Measurements from ENCODE around the gene DDX1. TPM values are rescaled to one million over a fixed set of nuclear protein-coding genes. Genes with fewer than 3 reads are reported as not detected.

Gene DDX1
- total RNA-seq, 1 experiment from 2014 or later = 106 TPM

- H3K27ac Mint-ChIP-seq (ENCODE audit: unreplicated experiment) = no peak overlapping the region
- H3K4me1 Mint-ChIP-seq (ENCODE audit: low read depth, unreplicated experiment) = no peaks in the 10 kb centered on the region
- no peaks in the 10 kb centered on the region for H3K9me3 Mint-ChIP-seq (ENCODE audit: low read depth, unreplicated experiment)
- intact Hi-C loops (cut with micrococcal nuclease; ENCODE audit: unreplicated experiment) = no loop called here
- BruUV-seq (replicated peaks) = no TSS peak
- no peak overlapping the region for H3K4me3 Mint-ChIP-seq (ENCODE audit: low read depth, unreplicated experiment)
- no peak for DNase-seq
- TF ChIP-seq CTCF (IDR thresholded peaks at IDR 0.05; ENCODE audit: unreplicated experiment) = no peak
- CTCF ChIA-PET = no interaction called here
- peaks cover 21% of the 10 kb centered on the region for H3K36me3 Mint-ChIP-seq (ENCODE audit: insufficient read depth, unreplicated experiment)
- H3K27me3 Mint-ChIP-seq (ENCODE audit: unreplicated experiment) = no peaks in the 10 kb centered on the region
Observed at GRCh38 chr2:15618449-15618855, 26.8 kb downstream of the DDX1 start.

DNA sequence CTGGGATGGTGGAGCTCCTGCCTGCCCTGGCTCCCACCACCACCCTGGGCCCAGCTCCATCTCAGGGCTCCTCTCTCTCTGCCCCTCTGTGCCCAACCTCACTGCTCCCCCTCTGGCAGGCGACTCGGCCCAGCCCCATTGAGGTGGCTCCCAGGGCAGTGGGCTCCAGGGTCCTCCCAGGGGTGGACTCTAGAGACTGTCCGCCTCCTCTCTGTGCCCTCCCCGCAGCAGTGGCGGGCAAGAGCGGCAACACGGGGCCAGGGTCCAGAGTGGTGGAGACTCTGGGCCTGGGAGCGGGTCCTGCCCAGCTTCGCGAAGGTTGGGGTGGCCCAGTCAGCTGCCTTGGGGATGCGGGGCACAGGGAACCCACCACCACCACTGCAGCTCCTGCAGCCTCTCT lies 27.4 kb downstream of the DDX1 start:
- H3K36me3 Mint-ChIP-seq (ENCODE audit: insufficient read depth, unreplicated experiment) = peaks cover 23% of the 10 kb centered on the region
- H3K4me3 Mint-ChIP-seq (ENCODE audit: low read depth, unreplicated experiment) = no peak overlapping the region
- DNase-seq = no peak
- no TSS peak for BruUV-seq (replicated peaks)
- no peaks in the 10 kb centered on the region for H3K9me3 Mint-ChIP-seq (ENCODE audit: low read depth, unreplicated experiment)
- CTCF ChIA-PET = no interaction called here
- no peaks in the 10 kb centered on the region for H3K4me1 Mint-ChIP-seq (ENCODE audit: low read depth, unreplicated experiment)
- H3K27me3 Mint-ChIP-seq (ENCODE audit: unreplicated experiment) = no peaks in the 10 kb centered on the region
- intact Hi-C loops (cut with micrococcal nuclease; ENCODE audit: unreplicated experiment) = no loop called here
- H3K27ac Mint-ChIP-seq (ENCODE audit: unreplicated experiment) = no peak overlapping the region
- TF ChIP-seq CTCF (IDR thresholded peaks at IDR 0.05; ENCODE audit: unreplicated experiment) = no peak

DNA sequence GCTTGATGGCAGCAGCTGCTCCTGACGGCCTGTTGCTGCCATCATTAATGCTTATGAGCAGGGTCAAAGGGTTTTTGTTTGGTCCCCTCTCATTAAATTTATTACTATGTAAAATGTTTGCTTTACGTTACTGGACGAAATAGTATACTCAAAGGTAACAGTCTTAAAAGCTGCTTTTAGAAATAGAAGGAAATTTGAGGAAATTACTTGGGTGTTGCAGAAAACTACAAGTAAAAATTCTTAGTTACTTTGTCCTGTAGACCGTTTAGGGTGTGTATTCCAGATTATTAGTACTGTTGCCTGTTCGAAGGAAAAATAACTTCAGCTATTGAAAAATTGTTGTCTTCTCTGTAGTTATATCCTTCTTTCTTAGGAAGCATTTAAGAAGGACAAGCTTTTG lies 27.8 kb downstream of the DDX1 start:
- Mint-ChIP-seq H3K4me1 (ENCODE audit: low read depth, unreplicated experiment) (no peaks in the 10 kb centered on the region), H3K4me3 (ENCODE audit: low read depth, unreplicated experiment) (no peak overlapping the region), H3K36me3 (ENCODE audit: insufficient read depth, unreplicated experiment) (peaks cover 27% of the 10 kb centered on the region), H3K27ac (ENCODE audit: unreplicated experiment) (no peak overlapping the region), H3K27me3 (ENCODE audit: unreplicated experiment) (no peaks in the 10 kb centered on the region), H3K9me3 (ENCODE audit: low read depth, unreplicated experiment) (no peaks in the 10 kb centered on the region)
- intact Hi-C loops (cut with micrococcal nuclease; ENCODE audit: unreplicated experiment) = no loop called here
- no peak for DNase-seq
- no TSS peak for BruUV-seq (replicated peaks)
- CTCF ChIA-PET = no interaction called here
- no peak for TF ChIP-seq CTCF (IDR thresholded peaks at IDR 0.05; ENCODE audit: unreplicated experiment)

- Mint-ChIP-seq H3K36me3 (ENCODE audit: insufficient read depth, unreplicated experiment) (peaks cover 31% of the 10 kb centered on the region), H3K27ac (ENCODE audit: unreplicated experiment) (no peak overlapping the region), H3K4me1 (ENCODE audit: low read depth, unreplicated experiment) (no peaks in the 10 kb centered on the region), H3K27me3 (ENCODE audit: unreplicated experiment) (no peaks in the 10 kb centered on the region), H3K4me3 (ENCODE audit: low read depth, unreplicated experiment) (no peak overlapping the region), H3K9me3 (ENCODE audit: low read depth, unreplicated experiment) (no peaks in the 10 kb centered on the region)
- DNase-seq = no peak
- CTCF ChIA-PET = no interaction called here
- no TSS peak for BruUV-seq (replicated peaks)
- intact Hi-C loops (cut with micrococcal nuclease; ENCODE audit: unreplicated experiment) = no loop called here
- no peak for TF ChIP-seq CTCF (IDR thresholded peaks at IDR 0.05; ENCODE audit: unreplicated experiment)
Observed at GRCh38 chr2:15619938-15620337, 28.3 kb downstream of the DDX1 start.

- H3K4me3 Mint-ChIP-seq (ENCODE audit: low read depth, unreplicated experiment) = no peak overlapping the region
- intact Hi-C loops (cut with micrococcal nuclease; ENCODE audit: unreplicated experiment) = no loop called here
- no peaks in the 10 kb centered on the region for H3K27me3 Mint-ChIP-seq (ENCODE audit: unreplicated experiment)
- CTCF ChIA-PET = no interaction called here
- TF ChIP-seq CTCF (IDR thresholded peaks at IDR 0.05; ENCODE audit: unreplicated experiment) = no peak
- BruUV-seq (replicated peaks) = no TSS peak
- DNase-seq = no peak
- peaks cover 31% of the 10 kb centered on the region for H3K36me3 Mint-ChIP-seq (ENCODE audit: insufficient read depth, unreplicated experiment)
- H3K9me3 Mint-ChIP-seq (ENCODE audit: low read depth, unreplicated experiment) = no peaks in the 10 kb centered on the region
- no peaks in the 10 kb centered on the region for H3K4me1 Mint-ChIP-seq (ENCODE audit: low read depth, unreplicated experiment)
- no peak overlapping the region for H3K27ac Mint-ChIP-seq (ENCODE audit: unreplicated experiment)
Observed at GRCh38 chr2:15620340-15620739, 28.7 kb downstream of the DDX1 start.

Measured in Calu3 (cell line).